ENCODE measurements around the gene HSF2BP. TPM values are rescaled to one million over a fixed set of nuclear protein-coding genes. Genes with fewer than 3 reads are reported as not detected.
"Not testable (repeated sequence)": the region's sequence is repeated elsewhere in the genome, so short reads cannot be mapped to it uniquely, and the experiment has no call there.

Gene HSF2BP
- total RNA-seq, 1 experiment from 2014 or later, result 0.52 TPM

DNA sequence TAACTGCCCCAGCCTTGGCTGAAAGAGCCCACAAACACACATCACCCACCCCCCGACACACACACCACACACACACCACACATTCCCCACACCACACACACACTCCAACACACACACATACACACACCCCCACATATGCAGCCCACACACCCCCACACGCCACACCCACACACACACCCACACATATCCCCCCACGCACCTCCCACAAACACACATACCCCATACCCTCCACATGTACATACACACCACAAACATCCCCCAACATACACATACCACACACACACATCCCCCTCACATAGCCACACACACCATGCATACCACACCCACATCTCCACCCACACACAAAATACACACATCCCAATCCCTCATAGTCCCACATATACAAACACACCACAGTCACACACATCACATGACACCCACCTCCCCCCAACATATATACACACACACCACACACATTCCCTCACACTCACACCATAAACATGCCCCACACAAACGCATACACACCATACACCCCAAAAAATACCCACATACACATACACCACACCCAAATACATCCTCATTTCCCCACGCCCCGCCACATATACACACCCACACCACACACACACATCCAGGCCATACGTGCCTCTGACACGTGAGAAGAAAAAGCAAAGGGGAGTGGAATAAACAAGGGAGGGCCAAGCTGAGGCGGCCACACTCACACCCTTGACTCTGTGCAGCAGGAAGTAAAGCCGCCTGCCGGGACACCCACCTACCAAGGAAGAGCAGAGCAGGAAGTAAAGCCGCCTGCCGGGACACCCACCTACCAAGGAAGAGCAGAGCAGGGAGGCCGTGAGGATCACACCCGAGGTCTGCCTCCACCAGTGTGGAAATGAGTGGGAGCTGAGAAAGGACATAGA lies 53.7 kb downstream of the HSF2BP start:
- Histone ChIP-seq H3K36me3 (replicated peaks; ENCODE audit: control insufficient read depth, insufficient read depth, low read length) (no peaks in the 10 kb centered on the region), H3K4me3 (ENCODE audit: insufficient read depth, low read depth, low read length) (no peak overlapping the region), H3K27me3 (ENCODE audit: control insufficient read depth, insufficient read depth, low read length) (no peaks in the 10 kb centered on the region)
- DNase-seq, result no peak

- Histone ChIP-seq H3K27me3 (ENCODE audit: control insufficient read depth, insufficient read depth, low read length) (no peaks in the 10 kb centered on the region), H3K36me3 (replicated peaks; ENCODE audit: control insufficient read depth, insufficient read depth, low read length) (no peaks in the 10 kb centered on the region), H3K4me3 (ENCODE audit: insufficient read depth, low read depth, low read length) (no peak overlapping the region)
- DNase-seq, result no peak
Observed at GRCh38 chr21:43604505-43605204, 54.6 kb downstream of the HSF2BP start.

GRCh38 chr21:43603641-43604504 lies 55.4 kb downstream of the HSF2BP start:
- Histone ChIP-seq H3K36me3 (replicated peaks; ENCODE audit: control insufficient read depth, insufficient read depth, low read length) (no peaks in the 10 kb centered on the region), H3K4me3 (ENCODE audit: insufficient read depth, low read depth, low read length) (no peak overlapping the region), H3K27me3 (ENCODE audit: control insufficient read depth, insufficient read depth, low read length) (no peaks in the 10 kb centered on the region)
- no peak for DNase-seq

- DNase-seq, result no peak
- H3K4me3 ChIP-seq (ENCODE audit: insufficient read depth, low read depth, low read length), result no peak overlapping the region
Observed at GRCh38 chr21:43603233-43603626, 56.1 kb downstream of the HSF2BP start.

DNA sequence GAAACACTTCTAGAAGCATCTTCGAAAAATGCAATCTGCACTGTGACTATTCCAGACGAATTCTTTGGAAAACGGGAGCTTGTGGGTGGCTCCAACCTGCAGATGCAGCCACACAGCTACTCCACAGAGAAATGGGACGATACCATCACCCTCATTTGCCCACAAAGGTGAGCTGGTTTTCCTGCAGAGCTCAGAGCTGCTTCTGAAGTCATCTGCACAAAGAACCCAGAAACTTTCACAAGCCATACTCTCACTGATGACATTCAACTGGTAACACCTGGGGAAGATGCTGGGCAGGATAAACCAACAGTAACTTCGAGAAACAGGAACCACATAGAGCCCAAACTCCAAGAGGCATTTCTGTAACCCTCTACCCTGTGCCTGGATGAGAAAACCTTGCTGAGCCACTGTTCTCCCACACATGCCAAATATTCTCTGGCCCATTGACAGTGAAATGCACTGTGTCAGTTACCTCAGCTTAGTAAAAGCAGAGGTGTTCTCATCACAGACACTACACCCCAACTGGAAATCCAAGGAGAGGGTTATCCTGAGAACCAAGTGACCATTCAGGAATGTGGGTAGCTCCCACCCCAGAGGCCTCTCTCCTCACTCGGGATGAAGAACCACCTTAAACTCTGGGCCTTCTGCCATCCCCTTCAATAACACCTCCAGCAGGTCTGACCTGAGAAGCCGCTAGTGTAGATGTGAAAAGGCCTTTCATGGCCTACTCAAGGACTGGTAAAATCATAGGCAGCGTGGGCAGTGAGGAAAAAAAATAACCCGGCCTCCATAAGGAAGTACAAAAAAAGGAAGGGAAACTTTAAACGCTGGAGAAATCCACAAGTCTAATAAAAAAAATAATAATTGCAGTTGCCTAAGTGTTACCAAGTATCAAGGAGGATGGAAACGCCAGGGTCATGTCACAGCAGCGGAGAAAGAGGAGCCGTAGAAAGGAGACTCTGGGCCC lies 56.7 kb downstream of the HSF2BP start:
- H3K36me3 ChIP-seq (replicated peaks; ENCODE audit: control insufficient read depth, insufficient read depth, low read length), result no peaks in the 10 kb centered on the region
- no peak for DNase-seq
- no peaks in the 10 kb centered on the region for H3K27me3 ChIP-seq (ENCODE audit: control insufficient read depth, insufficient read depth, low read length)
- no peak overlapping the region for H3K4me3 ChIP-seq (ENCODE audit: insufficient read depth, low read depth, low read length)

More at GRCh38 chr21:43603233-43603626, 56.1 kb downstream of the HSF2BP start:
- H3K36me3 ChIP-seq (replicated peaks; ENCODE audit: control insufficient read depth, insufficient read depth, low read length), result no peaks in the 10 kb centered on the region
- H3K27me3 ChIP-seq (ENCODE audit: control insufficient read depth, insufficient read depth, low read length), result no peaks in the 10 kb centered on the region

DNA sequence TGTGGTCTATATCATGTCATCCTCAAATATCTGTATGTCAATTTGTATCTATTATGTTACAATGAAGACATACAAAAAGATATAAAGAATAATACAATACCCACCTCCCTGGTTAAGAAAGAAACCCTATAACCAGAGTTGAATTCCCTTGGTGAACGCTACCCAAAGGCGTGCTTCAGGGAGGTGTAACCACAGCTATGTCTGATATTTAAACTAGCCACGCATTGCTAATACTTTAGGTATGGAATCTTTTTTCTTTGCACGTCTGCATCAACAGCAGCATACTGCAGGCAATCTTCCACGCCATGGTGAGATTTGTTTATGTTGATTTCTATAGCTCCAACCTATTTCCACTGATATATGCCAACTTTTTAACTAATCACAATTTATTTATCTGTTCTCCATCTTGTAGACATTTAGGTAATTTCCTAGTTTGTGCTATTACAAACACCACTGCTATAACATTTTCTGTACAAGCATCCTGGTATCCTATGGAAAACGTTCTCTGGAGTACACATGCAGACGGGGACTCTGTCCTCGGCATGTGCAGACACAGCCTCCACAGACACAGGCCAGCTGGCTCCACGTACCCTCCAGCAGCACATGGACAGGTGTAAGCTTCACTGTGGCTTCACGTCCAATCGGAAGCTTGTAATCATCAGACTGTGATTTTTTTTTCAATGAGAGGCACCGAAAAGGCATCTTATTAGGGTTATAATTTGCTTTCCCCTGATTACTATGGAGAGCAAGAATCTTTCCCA lies 58.5 kb downstream of the HSF2BP start:
- no peak for DNase-seq
- Histone ChIP-seq H3K36me3 (replicated peaks; ENCODE audit: control insufficient read depth, insufficient read depth, low read length) (no peaks in the 10 kb centered on the region), H3K27me3 (ENCODE audit: control insufficient read depth, insufficient read depth, low read length) (no peaks in the 10 kb centered on the region), H3K4me3 (ENCODE audit: insufficient read depth, low read depth, low read length) (no peak overlapping the region)

DNA sequence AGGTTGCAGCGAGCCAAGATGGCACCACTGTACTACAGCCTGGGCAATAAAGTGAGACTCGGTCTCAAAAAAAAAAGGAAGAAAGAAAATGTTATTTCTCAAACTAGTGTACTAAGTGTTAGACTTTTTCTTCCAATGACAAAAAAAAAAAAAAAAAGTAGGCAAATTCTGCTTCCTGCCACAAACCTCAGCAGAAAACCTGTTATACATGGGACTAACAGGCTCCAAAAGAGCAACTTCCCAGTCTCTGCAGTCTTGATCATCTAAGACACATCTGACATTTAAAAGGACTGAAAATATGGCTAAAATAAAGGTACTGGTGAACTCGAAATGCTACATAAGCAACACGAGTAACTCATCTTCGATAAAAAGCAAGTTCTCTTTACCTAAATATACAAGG lies 59.6 kb downstream of the HSF2BP start:
- H3K4me3 ChIP-seq (ENCODE audit: insufficient read depth, low read depth, low read length), result no peak overlapping the region
- no peaks in the 10 kb centered on the region for H3K27me3 ChIP-seq (ENCODE audit: control insufficient read depth, insufficient read depth, low read length)
- no peaks in the 10 kb centered on the region for H3K36me3 ChIP-seq (replicated peaks; ENCODE audit: control insufficient read depth, insufficient read depth, low read length)
- DNase-seq, result no peak

DNA sequence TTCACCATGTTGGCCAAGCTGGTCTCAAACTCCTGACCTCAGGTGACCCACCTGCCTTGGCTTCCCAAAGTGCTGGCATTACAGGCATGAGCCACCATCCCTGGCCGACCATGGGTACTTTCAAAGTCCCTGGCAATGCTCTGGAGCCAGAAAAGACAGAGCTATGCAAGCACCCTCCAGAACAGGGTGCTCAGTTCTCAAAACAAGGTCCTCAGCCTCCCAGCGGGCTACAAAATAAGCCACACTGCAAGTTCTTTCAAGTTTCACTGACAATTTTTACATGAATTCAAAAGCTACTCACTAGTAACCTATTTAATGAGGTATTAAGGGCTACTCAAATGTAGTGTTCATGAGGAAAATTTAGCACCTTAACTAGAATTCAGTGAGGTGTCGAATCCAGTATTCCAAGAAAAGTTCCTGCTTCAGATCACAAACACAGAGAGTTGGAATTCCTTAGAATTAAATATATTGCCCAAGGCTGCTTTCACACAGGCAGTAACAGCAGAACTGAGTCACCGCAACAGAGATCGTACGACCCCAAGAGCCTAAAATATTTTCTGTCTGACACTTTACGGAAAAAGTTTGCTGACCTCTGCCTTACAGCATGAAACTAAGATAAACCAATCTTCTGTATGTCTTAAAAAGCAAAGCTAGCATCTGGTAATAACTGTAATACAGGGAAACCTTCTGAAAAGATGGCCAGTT lies 60.7 kb downstream of the HSF2BP start:
- no peak for DNase-seq
- H3K36me3 ChIP-seq (replicated peaks; ENCODE audit: control insufficient read depth, insufficient read depth, low read length), result no peaks in the 10 kb centered on the region
- H3K4me3 ChIP-seq (ENCODE audit: insufficient read depth, low read depth, low read length), result no peak overlapping the region
- H3K27me3 ChIP-seq (ENCODE audit: control insufficient read depth, insufficient read depth, low read length), result no peaks in the 10 kb centered on the region

- no peaks in the 10 kb centered on the region for H3K27me3 ChIP-seq (ENCODE audit: control insufficient read depth, insufficient read depth, low read length)
- H3K4me3 ChIP-seq (ENCODE audit: insufficient read depth, low read depth, low read length), result no peak overlapping the region
- H3K36me3 ChIP-seq (replicated peaks; ENCODE audit: control insufficient read depth, insufficient read depth, low read length), result no peaks in the 10 kb centered on the region
- DNase-seq, result no peak
Observed at GRCh38 chr21:43597540-43598250, 61.6 kb downstream of the HSF2BP start.

DNA sequence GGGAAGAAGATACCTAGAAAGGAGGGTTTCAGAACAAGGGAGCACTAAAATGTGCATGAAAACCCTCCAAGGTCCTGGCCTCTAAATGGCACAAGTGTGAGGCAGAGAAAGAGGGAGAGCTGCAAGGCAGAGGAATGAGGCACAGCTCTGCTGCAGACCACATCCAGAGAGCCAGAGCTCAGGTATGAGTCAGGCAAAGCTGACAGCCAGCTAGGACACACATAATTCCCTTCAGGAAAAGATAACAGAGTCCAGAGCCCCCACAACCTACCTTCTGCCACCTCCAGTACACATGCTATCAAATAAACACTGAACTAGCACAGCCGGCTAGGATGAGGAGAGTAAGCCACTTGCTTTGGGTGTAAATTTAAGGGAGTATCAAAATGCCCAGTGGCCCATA lies 62.2 kb downstream of the HSF2BP start:
- Histone ChIP-seq H3K4me3 (ENCODE audit: insufficient read depth, low read depth, low read length) (no peak overlapping the region), H3K36me3 (replicated peaks; ENCODE audit: control insufficient read depth, insufficient read depth, low read length) (no peaks in the 10 kb centered on the region), H3K27me3 (ENCODE audit: control insufficient read depth, insufficient read depth, low read length) (no peaks in the 10 kb centered on the region)
- DNase-seq, result no peak

DNA sequence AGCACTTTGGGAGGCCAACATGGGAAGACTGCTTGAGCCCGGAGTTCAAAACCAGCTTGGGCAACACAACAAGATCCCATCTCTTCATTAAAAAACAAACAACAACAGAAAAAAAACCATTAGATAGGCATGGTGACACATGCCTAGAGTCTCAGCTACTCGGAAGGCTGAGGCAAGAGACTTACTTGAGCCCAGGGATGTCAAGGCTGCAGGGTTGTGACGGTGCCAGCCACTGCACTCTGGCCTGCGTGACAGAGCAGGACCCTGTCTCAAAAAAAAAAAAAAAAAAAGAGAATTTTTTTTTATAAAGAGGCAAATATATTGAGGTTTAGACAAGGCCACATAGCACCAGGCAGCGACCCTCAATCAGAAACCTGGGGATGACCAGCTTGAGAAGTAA lies 62.7 kb downstream of the HSF2BP start:
- Histone ChIP-seq H3K36me3 (replicated peaks; ENCODE audit: control insufficient read depth, insufficient read depth, low read length) (no peaks in the 10 kb centered on the region), H3K4me3 (ENCODE audit: insufficient read depth, low read depth, low read length) (no peak overlapping the region), H3K27me3 (ENCODE audit: control insufficient read depth, insufficient read depth, low read length) (no peaks in the 10 kb centered on the region)
- no peak for DNase-seq

- not testable (repeated sequence) for DNase-seq; H3K36me3 ChIP-seq (replicated peaks; ENCODE audit: control insufficient read depth, insufficient read depth, low read length); H3K4me3 ChIP-seq (ENCODE audit: insufficient read depth, low read depth, low read length); H3K27me3 ChIP-seq (ENCODE audit: control insufficient read depth, insufficient read depth, low read length)
Observed at GRCh38 chr21:43595769-43596168, 63.5 kb downstream of the HSF2BP start.
